Tibial nerve (tissue), 4 donors: ENCODE measurements around the gene RWDD3.

Source experiments
- EP300 ChIP-seq, 2 donors: sonication (generic); formaldehyde crosslinking; IDR thresholded peaks; one replicate each; pipeline ENCODE4 v1.6.1; 2017; ENCODE audit warnings: antibody characterized with exemption in 2 of 2, mild to moderate bottlenecking in 1 of 2
- POLR2A ChIP-seq, 2 donors: fragments of 450-650 bp; IDR thresholded peaks; one replicate each; pipeline ENCODE4 v1.6.1; 2017; ENCODE audit warnings: antibody characterized with exemption in 2 of 2, mild to moderate bottlenecking in 2 of 2, moderate library complexity in 2 of 2
- TF ChIP-seq, protein P1 (sequence below), 5 experiments: fragments of 200-600 bp in 3 of 5; fragments of 450-650 bp in 2 of 5; sonication (generic) in 3 of 5; IDR thresholded peaks; one replicate each; pipeline ENCODE4 v1.5.1; 2016 to 2019; ENCODE audit warnings: antibody characterized with exemption in 5 of 5, mild to moderate bottlenecking in 3 of 5, moderate library complexity in 2 of 5

- TF ChIP-seq, protein P1, sequence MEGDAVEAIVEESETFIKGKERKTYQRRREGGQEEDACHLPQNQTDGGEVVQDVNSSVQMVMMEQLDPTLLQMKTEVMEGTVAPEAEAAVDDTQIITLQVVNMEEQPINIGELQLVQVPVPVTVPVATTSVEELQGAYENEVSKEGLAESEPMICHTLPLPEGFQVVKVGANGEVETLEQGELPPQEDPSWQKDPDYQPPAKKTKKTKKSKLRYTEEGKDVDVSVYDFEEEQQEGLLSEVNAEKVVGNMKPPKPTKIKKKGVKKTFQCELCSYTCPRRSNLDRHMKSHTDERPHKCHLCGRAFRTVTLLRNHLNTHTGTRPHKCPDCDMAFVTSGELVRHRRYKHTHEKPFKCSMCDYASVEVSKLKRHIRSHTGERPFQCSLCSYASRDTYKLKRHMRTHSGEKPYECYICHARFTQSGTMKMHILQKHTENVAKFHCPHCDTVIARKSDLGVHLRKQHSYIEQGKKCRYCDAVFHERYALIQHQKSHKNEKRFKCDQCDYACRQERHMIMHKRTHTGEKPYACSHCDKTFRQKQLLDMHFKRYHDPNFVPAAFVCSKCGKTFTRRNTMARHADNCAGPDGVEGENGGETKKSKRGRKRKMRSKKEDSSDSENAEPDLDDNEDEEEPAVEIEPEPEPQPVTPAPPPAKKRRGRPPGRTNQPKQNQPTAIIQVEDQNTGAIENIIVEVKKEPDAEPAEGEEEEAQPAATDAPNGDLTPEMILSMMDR (IDR thresholded peaks at IDR 0.05) = no peak
- TF ChIP-seq EP300 (IDR thresholded peaks at IDR 0.05) (no peak), POLR2A (IDR thresholded peaks at IDR 0.05) (no peak)
These were observed 23.7 kb downstream of the RWDD3 start for GRCh38 chr1:95257758-95258157.
